Measurements from ENCODE around the gene UBXN4. TPM values are rescaled to one million over a fixed set of nuclear protein-coding genes. Genes with fewer than 3 reads are reported as not detected.

Gene UBXN4
- polyA plus RNA-seq, 1 of the 3 experiments (the other 2 are of a cell fraction) = 32.7 TPM

- no peak for TF ChIP-seq GATA2 (CRISPR knock-in tag; IDR thresholded peaks at IDR 0.05)
- no peak for TF ChIP-seq JUND (IDR thresholded peaks at IDR 0.05)
- no peak for TF ChIP-seq GABPA (IDR thresholded peaks at IDR 0.05; ENCODE audit: low read depth)
- no peak for TF ChIP-seq SMC3 (IDR thresholded peaks at IDR 0.05; ENCODE audit: low read depth, low read length)
- TF ChIP-seq CTCF (IDR thresholded peaks at IDR 0.05) = no peak
- no peak for TF ChIP-seq MXI1 (IDR thresholded peaks at IDR 0.05; ENCODE audit: low read depth, low read length)
These were observed 79.5 kb downstream of the UBXN4 start (continued) for GRCh38 chr2:135821190-135821589.

- Histone ChIP-seq H3K4me3 (ENCODE audit: low read depth in 2 of 2, low read length in 1 of 2) (no peak overlapping the region), H3K4me1 (ENCODE audit: control insufficient read depth in 1 of 2, insufficient read depth in 2 of 2, low read depth in 1 of 2, low read length in 1 of 2) (peaks cover 0 to 4% of the 10 kb centered on the region in 2 experiments; a peak in 2 of 4 replicates), H3F3A (replicated peaks; ENCODE audit: insufficient read depth) (no peaks in the 10 kb centered on the region), H3K9me3 (no peaks in the 10 kb centered on the region), H3K36me3 (replicated peaks in 1 of 2; ENCODE audit: control insufficient read depth in 1 of 2, insufficient read depth in 2 of 2, low read length in 1 of 2) (no peaks in the 10 kb centered on the region), H3K9me2 (no peaks in the 10 kb centered on the region), H3K9ac (no peak overlapping the region), H3K27me3 (ENCODE audit: insufficient read depth) (no peaks in the 10 kb centered on the region), H3K4me2 (no peak overlapping the region), H3K79me2 (ENCODE audit: insufficient read depth) (no peaks in the 10 kb centered on the region), H3K27ac (ENCODE audit: low read depth in 2 of 2, low read length in 1 of 2) (no peak overlapping the region), H4K20me1 (ENCODE audit: insufficient read depth) (no peaks in the 10 kb centered on the region), H2AFZ (ENCODE audit: low read depth) (no peak overlapping the region)
- DNase-seq = no peak
- TF ChIP-seq POLR2AphosphoS5 (IDR thresholded peaks at IDR 0.05; ENCODE audit: low read depth, low read length) (no peak), RXRA (IDR thresholded peaks at IDR 0.05; ENCODE audit: borderline replicate concordance, low read depth) (no peak), NFIC (IDR thresholded peaks at IDR 0.05; ENCODE audit: borderline replicate concordance) (no peak)
- ChIA-PET CTCF (interaction anchor here (1.1 kb wide), 1 partner anchor 36 kb away, joined by 4 read pairs; no protein-coding TSS in a partner anchor), POLR2A (no interaction called here)
- 23% methylated on average over 1 of the region's 1 CpG for WGBS (ENCODE audit: low lambda C conversion rate)
These were observed 81.2 kb downstream of the UBXN4 start for GRCh38 chr2:135822855-135823254.

GRCh38 chr2:135825131-135825530 is 83.5 kb downstream of the UBXN4 start:
- no peak for TF ChIP-seq TCF12 (IDR thresholded peaks at IDR 0.05)
- no peak for TF ChIP-seq JUND (IDR thresholded peaks at IDR 0.05)
- no peak for TF ChIP-seq EP300 (IDR thresholded peaks at IDR 0.05; ENCODE audit: borderline replicate concordance in 1 of 2, low read depth in 1 of 2, low read length in 1 of 2)
- TF ChIP-seq USF2 (IDR thresholded peaks at IDR 0.05; ENCODE audit: borderline replicate concordance, low read depth, low read length) = no peak
- no peak for TF ChIP-seq SMC3 (IDR thresholded peaks at IDR 0.05; ENCODE audit: low read depth, low read length)
- TF ChIP-seq RFX5 (IDR thresholded peaks at IDR 0.05; ENCODE audit: low read length) = no peak
- ChIA-PET POLR2A (interaction anchor here (0.6 kb wide), 1 partner anchor 15 kb away, joined by 3 read pairs; no protein-coding TSS in a partner anchor), CTCF (interaction anchor here (1.1 kb wide), 1 partner anchor 28 kb away, joined by 3 read pairs; no protein-coding TSS in a partner anchor)
- Histone ChIP-seq H3K9me2 (no peaks in the 10 kb centered on the region), H3K36me3 (replicated peaks in 1 of 2; ENCODE audit: control insufficient read depth in 1 of 2, insufficient read depth in 2 of 2, low read length in 1 of 2) (no peaks in the 10 kb centered on the region), H3K4me1 (ENCODE audit: control insufficient read depth in 1 of 2, insufficient read depth in 2 of 2, low read depth in 1 of 2, low read length in 1 of 2) (no peaks in the 10 kb centered on the region; a peak in 1 of 4 replicates), H2AFZ (ENCODE audit: low read depth) (no peak overlapping the region), H4K20me1 (ENCODE audit: insufficient read depth) (no peaks in the 10 kb centered on the region), H3K79me2 (ENCODE audit: insufficient read depth) (no peaks in the 10 kb centered on the region), H3K9ac (no peak overlapping the region), H3K4me3 (ENCODE audit: low read depth in 2 of 2, low read length in 1 of 2) (no peak overlapping the region), H3K9me3 (no peaks in the 10 kb centered on the region), H3F3A (replicated peaks; ENCODE audit: insufficient read depth) (no peaks in the 10 kb centered on the region), H3K27ac (ENCODE audit: low read depth in 2 of 2, low read length in 1 of 2) (no peak overlapping the region), H3K27me3 (ENCODE audit: insufficient read depth) (no peaks in the 10 kb centered on the region), H3K4me2 (no peak overlapping the region)
- 81% methylated on average over 9 of the region's 9 CpGs for WGBS (ENCODE audit: low lambda C conversion rate)
- no peak for DNase-seq
